Measurements from ENCODE around the gene MITF.

DNA sequence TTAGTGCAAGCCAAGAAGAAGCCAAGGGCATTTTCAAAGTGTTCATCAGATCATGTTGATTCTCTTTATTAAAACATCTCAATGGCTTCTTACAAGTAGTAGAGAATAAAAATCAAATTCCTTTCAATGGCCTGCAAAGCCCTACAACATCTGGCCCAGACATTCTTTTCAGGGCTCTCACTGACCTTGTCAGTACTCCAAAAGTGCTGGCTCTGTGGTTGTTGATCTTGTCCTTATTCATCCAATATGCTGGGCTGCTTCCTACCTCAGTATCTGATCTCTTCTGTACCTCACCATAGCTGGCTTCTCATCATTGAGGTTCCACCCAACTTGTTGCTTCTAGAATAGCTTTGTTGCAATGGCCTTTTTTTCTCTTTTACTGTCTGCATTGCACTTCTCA is 186.2 kb downstream of the MITF start:
- TF ChIP-seq TAF1 (IDR thresholded peaks at IDR 0.05; ENCODE audit: borderline replicate concordance, low read depth, low read length) (no peak), POLR2A (IDR thresholded peaks at IDR 0.05; ENCODE audit: low read depth, low read length) (no peak)
